OCI-LY7 (cell line): Measurements from ENCODE around the gene BAG5.

ENCODE experiments used
- EZH2phosphoT487 ChIP-seq: fragments of 200-600 bp; sonication (generic); IDR thresholded peaks from 2 replicates; pipeline ENCODE4 v1.6.1; 2018; ENCODE audit warnings: low read depth, borderline replicate concordance, mild to moderate bottlenecking, mixed run types, antibody characterized with exemption, low read length, moderate library complexity, mixed read lengths
- TF ChIP-seq, protein P1 (sequence below): fragments of 200-600 bp; sonication (generic); conservative IDR thresholded peaks from 2 replicates; pipeline ENCODE4 v1.5.1; 2014; ENCODE audit warnings: mild to moderate bottlenecking, antibody characterized with exemption, low read length, moderate library complexity, mixed read lengths

DNA sequence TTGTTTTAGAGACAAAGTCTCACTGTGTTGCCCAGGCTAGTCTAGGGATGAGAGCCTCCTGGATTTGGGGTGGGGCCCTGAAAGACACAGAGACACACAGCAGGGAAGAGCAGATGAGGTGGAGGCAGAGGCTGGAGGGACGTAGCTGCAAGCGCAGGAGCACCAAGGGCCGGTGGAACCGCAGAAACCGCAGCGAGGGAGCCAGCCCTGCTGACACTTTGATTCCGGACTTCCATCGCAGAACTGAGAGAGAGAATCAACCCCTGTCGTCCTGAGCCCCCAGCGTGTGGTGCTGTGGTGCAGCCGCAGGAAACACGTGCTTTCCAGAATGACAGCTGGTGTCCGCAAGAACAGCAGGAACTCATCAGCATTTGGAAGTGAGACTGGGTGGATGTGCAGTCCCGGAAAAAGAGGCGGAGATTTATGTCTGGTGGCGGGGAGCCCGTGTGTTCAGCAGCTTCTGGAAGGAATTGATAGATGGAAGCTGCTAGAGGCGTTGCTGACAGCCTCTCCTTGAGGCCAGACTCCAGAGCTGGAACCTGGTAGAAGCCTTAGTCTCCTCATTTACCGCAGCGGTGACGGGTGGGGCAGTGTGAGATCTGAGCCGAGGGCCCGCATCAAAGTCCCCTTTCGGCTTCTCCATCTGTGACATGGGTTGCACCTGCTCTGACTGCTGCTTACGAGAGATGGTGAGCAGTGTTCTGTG lies 44.7 kb upstream of the BAG5 start:
- TF ChIP-seq, protein P1, sequence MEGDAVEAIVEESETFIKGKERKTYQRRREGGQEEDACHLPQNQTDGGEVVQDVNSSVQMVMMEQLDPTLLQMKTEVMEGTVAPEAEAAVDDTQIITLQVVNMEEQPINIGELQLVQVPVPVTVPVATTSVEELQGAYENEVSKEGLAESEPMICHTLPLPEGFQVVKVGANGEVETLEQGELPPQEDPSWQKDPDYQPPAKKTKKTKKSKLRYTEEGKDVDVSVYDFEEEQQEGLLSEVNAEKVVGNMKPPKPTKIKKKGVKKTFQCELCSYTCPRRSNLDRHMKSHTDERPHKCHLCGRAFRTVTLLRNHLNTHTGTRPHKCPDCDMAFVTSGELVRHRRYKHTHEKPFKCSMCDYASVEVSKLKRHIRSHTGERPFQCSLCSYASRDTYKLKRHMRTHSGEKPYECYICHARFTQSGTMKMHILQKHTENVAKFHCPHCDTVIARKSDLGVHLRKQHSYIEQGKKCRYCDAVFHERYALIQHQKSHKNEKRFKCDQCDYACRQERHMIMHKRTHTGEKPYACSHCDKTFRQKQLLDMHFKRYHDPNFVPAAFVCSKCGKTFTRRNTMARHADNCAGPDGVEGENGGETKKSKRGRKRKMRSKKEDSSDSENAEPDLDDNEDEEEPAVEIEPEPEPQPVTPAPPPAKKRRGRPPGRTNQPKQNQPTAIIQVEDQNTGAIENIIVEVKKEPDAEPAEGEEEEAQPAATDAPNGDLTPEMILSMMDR, result peak; percentile 61
- no peak for TF ChIP-seq EZH2phosphoT487
